Stimulated activated CD8-positive, alpha-beta memory T cell treated with anti-CD3 and anti-CD28 coated beads, Interleukin-4, amount 100 ng/mL, for 4 hours (primary cell): ENCODE measurements around the gene ESRRG.

Source experiments
- DNase-seq, 2 donors: peaks; one replicate each; pipeline ENCODE4 v3.0.0-alpha.2; 2020; ENCODE audit warnings: low read depth in 2 of 2, low spot score in 1 of 2

ESRRG gene

DNA sequence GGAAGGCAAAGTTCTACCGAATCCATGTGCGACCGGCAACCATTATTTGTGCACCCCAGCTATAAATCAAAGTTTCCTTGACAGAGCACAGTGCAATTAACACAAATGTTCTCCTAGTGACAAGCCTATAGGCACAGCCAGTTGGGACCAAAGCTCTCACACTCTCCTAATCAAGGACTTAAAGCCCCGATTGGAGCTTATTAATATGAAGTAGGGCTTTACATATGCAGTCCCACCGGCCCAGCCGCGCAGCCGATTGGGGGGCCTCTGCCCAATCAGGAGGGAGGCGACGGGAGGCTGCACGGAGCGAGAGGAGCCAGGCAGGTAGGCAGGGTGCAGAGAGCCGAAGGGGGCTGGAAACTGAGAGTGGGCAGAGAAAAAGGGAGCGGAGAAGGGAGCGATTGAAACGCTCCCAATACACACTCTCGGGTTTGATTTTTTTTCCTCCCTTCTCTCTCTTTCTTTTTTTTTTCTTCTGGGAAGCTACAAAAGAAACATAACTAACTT is at the start of gene ESRRG:
TSS of gene ESRRG (minus strand) at position 156 of the 507 bp plus-strand sequence. CDS start at position 26, 130 bp downstream.
- DNase-seq, result no peak

DNA sequence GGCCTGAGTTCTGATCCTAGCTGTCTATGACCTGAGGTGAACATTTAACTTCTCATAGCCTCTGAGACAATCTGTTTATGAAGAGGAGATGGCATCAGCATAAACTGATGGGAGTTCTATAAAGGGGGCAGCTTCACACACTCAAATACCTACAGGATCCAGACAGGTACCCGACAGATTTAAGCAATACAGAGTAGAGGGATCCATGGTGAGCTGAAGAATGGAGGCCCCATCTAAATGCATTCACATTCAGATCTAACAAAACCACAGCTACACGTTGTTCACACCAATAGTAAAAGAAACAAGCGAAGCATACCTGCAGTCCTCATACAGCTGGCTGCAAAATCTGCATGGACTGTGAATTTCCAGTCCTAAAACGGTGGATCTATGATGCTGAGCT is 48.7 kb upstream of the ESRRG start:
- no peak for DNase-seq

GRCh38 chr1:216766633-216767327 is 43.6 kb upstream of the ESRRG start:
- DNase-seq, result no peak

DNA sequence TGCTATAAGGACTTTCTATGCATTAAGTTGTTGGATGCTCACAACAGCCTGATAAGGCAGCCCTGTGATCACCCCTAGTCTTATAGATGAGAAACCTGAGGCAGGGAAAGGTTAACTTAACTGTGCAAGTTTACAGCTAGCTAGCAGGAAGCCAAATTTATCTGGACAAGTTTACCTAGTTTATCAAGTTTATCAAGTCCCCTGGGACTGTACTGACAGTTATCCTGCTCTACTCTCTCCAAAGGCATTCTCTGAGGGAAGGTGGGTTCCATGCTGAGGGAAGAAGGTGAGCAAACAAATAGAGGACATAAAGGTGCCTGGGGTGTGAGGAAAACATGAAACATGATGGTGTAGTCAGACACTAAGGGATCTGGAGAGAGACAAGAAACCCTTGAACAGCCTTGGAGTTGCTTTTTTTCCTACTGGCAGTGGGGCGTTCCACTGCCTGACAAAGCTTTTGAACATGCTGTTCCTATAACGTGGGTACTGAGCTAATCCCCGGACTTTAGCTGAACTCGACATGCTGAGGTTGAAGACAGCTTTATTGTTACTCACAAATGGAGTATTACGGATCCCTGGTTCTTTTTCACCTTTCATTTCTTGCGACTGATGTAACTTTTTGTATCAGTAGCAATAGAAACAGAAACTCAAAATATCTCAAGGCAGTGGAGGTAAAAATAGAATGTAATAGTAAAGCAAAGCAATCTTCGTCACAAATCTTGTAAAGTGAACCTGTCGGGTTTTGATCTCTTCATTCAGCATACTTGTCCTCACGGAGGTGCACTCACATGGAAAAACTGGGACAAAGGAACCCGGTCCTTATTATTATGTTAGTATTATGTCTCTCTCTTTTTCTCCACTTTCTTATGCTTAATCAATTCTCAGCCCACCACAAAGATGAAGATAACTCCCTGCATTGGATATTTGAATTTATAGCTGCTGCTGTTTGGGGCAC is 42.4 kb upstream of the ESRRG start:
- no peak for DNase-seq

DNA sequence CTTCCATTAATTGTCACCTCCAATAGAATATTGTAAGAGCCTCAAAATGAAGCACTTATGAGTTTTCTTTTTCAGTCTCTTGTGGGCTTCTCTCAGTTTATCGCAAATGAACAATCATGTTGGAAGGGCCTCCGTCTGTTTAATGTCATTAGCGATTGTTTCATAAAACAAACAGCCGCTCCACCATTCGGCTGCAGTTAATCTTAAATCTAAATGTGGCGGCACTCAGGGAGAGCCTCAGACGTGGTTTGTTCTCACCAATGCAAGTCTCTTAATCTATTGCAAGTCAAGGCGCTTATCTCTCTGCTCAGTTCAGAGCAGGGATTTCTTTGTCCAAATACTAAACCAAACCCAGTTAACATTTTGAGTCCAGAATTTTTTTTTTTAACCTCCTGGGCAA is 34.9 kb upstream of the ESRRG start:
- no peak for DNase-seq

DNA sequence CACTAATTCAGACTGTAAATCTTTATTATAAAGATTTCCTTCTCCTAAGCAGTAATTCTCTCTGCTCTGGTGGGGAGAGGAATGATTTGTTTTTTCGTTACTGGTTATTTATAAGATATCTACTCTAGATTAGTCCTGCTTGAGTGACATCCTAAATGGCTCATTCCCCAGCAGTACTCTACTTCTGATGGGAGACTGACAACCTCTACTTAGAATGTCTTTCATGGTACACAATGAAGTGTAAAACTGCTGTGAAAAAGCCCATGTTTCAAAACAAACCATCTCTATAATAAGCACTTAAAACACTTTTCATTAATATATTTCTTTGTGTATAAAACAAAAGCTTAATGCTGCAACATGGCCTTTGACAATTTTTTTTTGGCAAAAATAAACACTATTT is 33.9 kb upstream of the ESRRG start:
- no peak for DNase-seq

DNA sequence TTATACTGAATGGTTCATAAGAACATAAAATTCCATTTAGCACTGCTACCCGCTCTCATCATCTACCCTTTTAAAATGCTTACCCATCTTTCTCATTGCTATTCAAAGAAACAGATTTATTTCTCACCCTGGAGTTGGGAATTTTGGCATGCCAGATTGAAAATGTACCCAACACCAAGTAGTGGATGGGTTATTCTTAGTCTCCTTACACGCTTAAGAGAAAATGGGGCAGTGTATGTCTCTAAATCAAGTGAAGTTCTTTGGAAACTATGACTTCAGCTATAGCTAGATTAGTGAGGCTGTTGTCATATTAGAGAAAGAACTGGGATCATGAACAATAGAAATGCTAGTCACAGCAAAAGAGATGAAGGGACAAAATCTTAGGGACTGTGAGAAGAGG is 27.7 kb upstream of the ESRRG start:
- no peak for DNase-seq

- no peak for DNase-seq
Measured at GRCh38 chr1:216750031-216750627, 26.9 kb upstream of the ESRRG start.

- DNase-seq, result no peak
Measured at GRCh38 chr1:216749232-216749631, 26.0 kb upstream of the ESRRG start.

GRCh38 chr1:216742625-216743024 is 19.4 kb upstream of the ESRRG start:
- DNase-seq, result no peak

GRCh38 chr1:216740331-216740730 is 17.1 kb upstream of the ESRRG start:
- no peak for DNase-seq

DNA sequence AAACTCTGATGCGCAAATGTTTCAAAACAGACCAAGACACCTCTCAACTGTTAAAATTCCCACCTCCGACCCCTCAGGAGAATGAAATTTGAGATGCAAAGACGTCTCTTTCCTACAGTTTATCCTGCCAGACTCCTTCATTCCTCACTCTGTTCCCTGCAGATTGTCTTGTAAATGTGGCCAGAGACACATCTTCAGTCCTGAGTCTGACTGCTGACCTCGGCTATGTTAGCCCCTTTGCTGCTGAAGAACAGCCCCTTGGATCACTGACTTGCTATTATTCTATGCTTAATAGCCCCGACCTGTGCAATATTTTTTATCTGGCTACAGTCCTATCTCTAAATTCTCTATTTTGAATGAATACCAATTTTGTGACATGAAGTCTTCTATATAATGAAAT is 16.6 kb upstream of the ESRRG start:
- no peak for DNase-seq

DNA sequence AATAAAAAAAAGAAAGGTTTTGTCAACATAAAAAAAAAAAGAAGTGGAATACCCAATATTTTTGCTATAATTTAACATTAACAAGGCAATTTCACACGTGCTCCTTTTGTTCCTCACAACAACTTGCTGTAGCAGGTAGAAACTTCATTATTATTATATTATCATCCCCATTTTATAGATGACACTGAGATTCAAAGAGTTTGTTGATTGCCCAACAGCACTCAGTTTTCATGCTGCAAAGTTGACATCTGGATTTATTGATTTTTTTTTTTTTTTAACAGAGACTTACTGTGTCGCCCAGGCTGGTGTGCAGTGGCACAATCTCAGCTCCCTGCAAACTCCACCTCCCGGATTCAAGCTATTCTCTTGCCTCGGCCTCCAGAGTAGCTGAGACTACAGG is 8.9 kb upstream of the ESRRG start:
- DNase-seq, result no peak

DNA sequence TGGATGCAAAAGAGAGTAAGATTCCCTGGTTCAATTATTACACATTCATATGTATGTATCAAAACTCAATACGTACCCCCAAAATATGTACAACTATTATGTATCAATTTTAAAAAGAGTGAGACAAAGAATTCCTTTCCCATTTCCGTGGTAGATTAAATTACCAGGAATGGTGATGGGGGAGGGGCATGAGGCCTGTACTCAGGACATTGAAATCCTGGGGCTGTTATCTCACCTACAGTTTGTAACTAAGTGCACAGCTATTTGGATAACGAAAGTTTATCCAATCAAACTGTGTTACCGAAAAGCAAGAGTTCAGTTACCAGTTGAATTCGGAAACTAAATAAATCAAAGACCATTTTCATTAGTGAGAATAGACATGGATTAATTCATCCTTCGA is 8.3 kb upstream of the ESRRG start:
- no peak for DNase-seq

- no peak for DNase-seq
Measured at GRCh38 chr1:216726435-216726834, 3.2 kb upstream of the ESRRG start.

DNA sequence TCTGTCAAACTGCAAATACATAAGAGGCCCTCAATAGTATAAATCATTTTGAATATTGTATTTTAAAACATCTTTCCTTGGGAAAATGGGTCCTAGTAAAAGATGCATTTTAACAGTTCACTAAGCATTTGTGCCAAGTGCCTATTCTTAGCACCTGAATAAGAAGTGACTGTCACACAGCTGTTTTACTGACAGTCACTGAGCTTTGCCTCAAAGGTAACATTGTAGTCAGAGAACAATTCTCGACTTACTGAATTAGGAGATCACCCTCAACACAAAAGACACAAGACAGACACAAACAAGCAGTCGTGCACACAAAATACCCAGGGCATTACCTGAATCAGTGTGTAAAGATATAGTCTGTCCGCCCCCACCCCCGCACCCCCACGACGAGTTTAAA is 408 bp downstream of the ESRRG start:
- no peak for DNase-seq

- no peak for DNase-seq
Measured at GRCh38 chr1:216721863-216722262, 1.4 kb downstream of the ESRRG start.

- no peak for DNase-seq
Measured at GRCh38 chr1:216721062-216721461, 2.2 kb downstream of the ESRRG start.

- DNase-seq, result no peak
Measured at GRCh38 chr1:216711712-216712111, 11.5 kb downstream of the ESRRG start.

- DNase-seq, result no peak
Measured at GRCh38 chr1:216710598-216711333, 12.5 kb downstream of the ESRRG start.

DNA sequence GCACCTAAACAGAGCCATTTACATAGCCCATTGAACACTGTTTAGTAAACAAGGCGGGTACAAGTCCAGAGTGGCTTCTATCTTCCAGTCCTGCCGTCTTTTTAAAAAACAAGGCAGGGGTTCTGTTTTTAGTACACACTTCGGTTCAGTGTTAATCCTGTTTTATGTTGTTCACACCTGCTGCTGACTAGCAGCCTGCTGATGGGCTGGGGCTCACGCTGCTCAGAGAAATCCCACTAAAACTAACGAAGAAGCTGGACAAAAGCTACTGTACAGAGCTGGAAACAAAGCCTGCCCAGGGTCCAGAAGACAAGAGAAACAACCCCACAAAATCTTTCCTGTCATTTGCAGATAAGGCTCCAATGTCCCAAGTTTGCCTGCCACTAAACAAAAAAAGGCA is 13.2 kb downstream of the ESRRG start:
- no peak for DNase-seq
